MV-4-11 (cell line): ENCODE measurements around the gene ACOD1.
A peak's percentile ranks its signal among the peaks of the same experiment; 100 is the strongest.
"Not testable (repeated sequence)": the region's sequence is repeated elsewhere in the genome, so short reads cannot be mapped to it uniquely, and the experiment has no call there.

Experiments
- DNase-seq: peaks from one replicate; lab custom pipeline; 2025; lab: John Stamatoyannopoulos, UW

ACOD1 gene

DNA sequence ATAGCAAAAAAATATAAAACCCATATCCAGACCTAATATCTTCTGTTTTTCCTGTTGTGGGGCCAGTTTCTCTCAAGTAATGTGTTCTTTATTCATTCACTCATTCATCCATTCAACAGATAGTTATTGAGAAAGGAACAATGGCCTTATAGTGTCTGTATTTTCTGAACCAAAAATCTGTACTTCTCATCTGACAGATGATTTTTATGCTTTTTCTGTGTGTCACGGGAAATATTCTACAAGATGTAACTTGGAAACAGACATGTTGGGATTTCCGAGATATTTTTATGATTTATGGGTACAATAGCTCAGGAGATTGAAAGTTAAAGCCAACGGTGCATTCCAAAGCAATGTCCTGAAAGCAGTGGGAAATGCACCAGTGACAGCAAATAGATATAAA, 5.7 kb downstream of the ACOD1 start:
- DNase-seq: no peak

DNA sequence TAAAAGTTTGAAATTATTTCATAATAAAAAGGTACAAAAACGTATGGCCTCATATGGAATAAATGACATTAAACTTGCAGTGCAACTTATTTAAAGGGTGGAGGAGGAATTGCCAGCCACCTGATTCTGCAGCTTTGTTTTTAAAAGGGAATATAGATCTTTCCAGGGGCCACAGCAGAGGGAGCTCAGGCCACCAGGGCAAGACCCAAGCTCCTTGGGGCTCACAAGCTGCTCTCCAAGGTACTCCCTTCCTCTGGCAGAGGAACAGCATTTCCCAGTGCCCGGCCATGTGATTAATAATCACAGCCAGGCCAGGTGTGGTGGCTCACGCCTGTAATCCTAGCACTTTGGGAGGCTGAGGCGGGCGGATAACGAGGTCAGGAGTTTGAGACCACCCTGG, 6.2 kb downstream of the ACOD1 start:
- no peak for DNase-seq

DNA sequence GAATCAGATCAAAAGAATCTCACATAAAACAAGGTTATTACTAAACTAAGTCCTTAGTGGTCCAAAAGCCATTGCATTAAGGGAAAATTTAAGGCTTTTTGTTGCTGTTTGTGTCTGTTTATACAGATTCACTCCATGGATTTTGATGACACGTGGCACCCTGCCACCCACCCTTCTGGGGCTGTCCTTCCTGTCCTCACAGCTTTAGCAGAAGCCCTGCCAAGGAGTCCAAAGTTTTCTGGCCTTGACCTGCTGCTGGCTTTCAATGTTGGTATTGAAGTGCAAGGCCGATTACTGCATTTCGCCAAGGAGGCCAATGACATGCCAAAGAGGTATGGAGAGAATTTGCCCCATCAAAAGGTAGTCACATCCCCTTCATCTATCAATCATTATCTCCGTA, 6.9 kb downstream of the ACOD1 start:
- DNase-seq: no peak

DNA sequence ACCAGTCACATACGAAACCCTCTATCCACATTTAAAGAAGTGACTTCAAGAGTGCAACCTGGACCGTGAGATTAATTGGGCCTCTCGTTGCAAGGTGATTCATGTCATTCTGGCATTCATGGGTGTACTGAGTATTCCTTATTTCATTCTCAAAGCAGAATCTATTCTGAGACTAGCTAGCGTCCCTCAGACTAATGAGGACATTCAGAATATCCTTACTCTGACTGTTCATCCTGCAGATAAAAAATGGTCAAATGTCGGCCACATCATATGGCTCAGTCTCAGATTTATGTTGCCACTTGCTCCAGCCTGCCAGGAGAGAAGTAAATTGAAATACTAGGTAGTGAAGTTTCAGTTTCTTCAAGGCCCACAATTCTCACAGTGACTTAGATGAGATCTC, 7.3 kb downstream of the ACOD1 start:
- DNase-seq: no peak

DNA sequence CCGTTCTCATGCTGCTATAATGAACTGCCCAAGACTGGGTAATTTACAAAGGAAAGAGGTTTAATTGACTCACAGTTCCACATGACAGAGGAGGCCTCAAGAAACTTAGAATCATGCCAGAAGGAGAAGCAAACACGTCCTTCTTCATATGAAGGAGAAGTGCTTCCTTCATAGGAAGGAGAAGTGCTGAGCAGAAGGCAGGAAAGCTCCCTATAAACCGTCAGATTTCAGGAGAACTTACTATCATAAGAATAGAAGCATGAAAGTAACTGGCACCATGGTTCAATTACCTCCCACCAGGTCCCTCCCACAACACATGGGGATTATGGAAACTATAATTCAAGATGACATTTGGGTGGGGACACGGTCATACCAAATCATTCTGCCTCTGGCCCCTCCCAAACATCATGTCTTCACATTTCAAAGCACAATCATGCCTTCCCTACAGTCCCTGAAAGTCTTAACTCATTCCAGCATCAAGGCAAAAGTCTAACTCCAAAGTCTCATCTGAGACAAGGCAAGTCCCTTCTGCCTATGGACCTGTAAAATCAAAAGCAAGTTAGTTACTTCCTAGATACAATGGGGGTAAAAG, 10.6 kb downstream of the ACOD1 start:
- DNase-seq: no peak

DNA sequence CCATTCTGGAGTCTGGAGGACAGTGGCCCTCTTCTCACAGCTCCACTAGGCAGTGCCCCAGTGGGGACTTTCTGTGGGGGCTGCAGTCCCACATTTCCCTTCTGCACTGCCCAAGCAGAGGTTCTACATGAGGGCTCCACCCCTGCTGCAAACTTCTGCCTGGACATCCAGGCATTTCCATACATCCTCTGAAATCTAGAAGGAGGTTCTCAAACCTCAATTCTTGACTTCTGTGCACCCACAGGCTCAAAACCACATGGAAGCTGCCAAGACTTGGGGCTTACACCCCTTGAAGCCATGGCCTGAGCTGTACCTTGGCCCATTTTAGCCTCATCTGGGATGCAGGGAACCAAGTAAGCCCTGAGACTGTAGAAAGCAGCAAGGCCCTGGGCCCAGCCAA, 11.4 kb downstream of the ACOD1 start:
- DNase-seq: not testable (repeated sequence)

DNA sequence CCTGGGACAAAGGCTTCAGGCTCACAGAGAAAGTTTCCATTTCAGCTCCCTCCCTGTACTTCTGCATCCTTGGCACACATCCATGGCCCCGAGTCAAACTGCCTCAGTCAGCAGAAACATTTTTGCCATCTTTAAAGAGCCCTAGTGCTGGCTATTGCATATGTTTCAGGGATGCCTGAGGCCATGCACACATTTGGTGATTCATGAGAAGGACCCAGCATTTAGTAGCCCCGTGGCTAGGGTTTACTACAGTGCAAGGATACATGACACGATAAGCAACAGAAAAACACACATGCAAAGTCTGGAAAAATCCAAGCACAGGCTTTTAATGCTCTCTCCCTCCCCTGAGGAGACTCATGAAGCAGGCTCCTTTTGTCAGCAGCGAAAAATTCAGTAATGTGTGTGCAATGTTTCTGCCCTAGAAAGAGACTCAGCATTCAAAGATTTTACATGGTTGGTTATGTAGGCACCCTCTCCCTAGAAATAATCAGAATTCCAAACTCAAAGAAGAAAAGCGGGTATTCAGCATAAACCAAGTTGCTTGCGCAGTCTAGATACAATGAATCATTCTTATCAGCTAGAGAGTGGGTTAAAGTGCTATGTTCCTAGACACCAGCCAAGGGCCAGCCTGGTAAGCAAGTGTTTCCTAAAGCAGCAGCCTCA, 17.6 kb downstream of the ACOD1 start:
- no peak for DNase-seq

DNA sequence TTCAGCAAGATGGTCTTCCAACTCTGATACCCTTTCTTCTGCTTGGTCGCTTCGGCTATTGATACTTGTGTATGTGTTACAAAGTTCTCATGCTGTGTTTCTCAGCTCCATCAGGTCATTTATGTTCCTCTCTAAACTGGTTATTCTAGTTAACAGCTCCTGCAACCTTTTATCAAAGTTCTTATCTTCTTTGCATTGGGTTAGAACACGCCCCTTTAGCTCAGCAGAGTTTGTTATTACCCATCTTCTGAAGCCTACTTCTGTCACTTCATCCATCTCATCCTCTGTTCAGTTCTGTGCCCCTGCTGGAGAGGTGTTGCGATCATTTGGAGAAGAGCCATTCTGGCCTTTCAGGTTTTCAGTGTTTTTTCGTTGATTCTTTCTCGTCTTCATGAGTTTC, 18.7 kb downstream of the ACOD1 start:
- no peak for DNase-seq

DNA sequence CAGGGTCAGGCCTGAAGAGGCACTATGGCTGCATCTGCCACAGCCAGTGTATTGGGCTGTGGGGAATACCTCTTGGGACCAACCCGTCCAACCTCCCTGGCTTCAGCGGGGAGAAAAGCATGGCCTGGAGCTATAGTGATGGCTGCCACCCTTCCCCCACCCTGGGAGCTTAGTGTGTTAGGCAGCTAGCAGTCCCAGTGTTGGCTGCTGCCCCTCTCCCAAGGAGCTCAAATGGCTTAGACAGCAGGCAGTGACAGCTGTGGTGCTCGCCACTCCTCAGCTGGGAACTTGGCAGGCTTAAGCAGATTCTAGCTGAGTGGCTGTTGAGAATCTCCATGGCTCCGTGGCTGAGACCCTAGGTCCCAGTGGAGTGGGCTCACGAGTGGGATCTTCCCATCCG, 19.7 kb downstream of the ACOD1 start:
- DNase-seq: no peak

DNA sequence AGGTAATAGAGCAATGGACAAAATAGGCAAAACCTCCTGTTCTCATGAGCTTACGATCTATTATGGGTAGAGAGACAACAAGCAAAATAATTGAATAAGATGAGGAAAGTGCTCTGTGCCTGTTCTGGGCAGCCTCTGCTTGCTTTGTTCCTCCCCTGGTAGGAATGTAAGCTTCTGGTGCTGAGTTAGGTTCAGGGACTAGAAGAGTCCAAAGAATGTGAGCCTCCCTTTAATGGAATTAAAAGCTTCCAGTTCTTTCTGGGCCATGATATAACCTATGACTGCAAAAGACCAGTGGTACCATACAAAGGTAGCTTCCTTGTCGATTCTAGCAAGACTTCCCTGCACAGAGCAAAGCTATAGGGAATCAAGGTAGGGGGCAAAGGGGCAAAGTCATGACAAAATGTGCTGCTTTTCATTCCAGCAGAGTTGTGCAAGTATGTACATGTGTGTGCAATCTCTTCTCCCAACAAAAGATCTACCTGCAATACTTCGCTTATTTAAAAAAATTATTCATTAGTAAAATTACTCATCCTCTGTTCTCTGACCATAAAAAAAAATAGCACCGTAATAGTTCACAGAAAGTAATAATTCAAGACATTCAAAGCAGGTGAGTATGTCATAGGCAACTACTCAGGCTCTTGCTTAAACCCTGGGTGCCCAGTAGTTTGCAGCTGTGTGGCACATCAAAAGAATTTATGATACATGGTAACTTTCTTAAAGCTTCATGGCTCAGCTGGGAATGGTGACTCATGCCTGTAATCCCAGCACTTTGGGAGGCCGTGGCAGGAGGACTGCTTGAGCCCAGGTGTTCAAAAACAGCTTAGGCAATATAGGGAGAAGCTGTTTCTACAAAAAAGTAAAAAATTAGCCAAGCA, 21.4 kb downstream of the ACOD1 start:
- peak; percentile 10 for DNase-seq

DNA sequence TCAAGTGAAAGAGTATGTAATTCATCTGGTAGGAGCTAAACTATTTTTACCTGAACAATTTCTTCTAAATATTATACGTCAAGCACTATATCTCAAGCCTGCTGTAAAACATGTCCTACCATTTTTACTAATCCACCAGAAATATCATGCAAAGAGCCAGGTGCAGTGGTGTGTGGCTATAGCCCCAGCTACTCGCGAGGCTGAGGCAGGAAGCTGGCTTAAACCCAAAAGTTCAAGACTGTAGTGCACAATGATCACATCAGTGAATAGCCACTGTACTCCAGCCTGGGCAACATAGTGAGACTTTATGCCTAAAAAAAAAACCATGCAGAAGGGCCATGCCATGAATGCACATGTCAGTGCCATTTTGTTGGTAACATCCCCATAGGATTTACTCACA, 22.9 kb downstream of the ACOD1 start:
- no peak for DNase-seq

DNA sequence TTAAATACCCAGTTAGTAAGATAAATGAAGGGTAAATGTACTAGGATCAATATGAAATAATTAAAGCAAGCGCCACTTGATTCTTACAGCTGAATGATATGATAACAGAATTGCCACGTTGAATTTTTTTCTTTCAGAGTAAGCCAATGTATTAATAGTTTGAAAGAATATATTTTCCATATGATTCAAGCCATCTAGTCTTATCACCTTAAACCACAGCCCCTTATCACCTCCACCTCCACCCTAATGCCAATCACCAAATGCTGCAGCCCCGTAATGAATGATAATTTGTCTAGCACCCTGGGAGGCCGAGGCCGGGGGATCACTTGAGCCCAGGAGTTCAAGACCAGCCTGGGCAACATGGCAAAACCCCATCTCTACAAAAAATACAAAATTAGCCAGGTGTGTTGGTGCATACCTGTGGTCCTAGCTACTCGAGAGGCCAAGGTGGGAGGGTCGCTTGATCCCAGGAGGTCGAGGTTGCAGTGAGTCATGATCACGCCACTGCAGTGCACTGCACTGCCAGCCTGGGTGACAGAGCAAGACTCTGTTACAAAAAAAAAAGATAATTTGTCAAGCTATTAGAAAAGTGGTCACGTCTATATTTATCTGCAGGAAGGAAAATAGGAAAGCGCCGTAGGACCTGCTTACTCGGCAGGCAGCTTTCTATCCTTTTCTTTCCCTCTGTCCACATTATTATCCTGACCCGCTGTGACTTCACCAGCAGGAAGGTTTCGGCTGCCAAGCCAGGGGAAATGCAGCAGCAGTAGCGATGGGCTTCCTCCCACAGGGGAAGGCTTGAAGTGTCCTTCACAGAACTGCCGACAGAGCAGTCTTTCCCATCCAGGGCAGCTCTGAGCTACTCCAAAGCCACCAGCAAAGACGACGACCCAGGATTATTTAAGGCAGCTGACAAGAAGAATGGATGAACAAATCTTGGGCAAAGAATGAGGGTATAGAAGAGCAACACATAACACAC, 23.8 kb downstream of the ACOD1 start:
- no peak for DNase-seq

DNA sequence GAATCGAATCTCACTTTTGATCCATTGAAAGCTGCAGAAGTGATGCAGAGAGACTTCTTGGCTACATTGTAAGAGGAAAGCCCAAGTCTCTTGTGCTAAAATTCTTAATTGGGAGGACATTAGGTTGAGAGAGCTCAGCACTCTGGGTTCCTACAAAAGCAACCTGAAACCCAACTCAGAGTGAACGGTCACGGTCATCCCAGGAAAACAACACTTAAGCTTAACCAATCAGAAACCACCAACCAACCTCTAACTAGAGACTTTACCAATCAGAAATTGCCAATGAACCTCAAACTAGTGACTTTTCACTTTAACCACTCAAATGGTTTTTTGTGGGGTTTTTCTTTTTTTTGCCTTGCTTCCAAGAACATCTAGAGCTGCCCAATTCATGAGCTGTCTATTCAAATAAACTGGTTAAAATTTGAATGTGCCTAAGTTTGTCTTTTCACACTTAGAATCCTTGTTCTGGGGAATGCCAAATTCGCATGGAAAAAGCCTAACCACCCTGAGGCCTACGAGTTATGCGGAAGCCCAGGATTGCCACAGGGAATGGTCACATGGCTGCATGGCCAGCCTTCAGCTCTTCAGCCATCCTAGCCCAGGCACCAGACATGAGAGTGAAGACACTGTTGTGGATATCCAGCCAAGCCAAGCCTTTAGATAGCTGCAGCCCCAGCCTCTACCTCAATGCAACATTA, 25.8 kb downstream of the ACOD1 start:
- DNase-seq: no peak

DNA sequence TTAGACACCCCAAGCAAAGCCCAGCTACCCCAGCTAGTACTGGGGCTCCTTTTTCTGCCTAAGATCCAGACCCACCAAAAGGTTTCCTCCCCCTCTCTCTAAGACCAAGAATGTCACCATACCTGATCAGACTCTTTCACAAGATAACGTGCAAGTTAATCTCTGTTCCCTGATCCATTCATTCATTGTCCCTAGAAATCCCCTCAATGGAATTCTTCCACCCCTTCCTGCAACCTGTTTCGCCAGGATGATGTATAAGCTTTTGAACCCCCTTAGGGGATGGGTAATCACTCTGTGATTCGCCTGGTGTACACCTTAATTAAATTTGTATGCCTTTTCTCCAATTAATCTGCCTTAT, 26.3 kb downstream of the ACOD1 start:
- no peak for DNase-seq

DNA sequence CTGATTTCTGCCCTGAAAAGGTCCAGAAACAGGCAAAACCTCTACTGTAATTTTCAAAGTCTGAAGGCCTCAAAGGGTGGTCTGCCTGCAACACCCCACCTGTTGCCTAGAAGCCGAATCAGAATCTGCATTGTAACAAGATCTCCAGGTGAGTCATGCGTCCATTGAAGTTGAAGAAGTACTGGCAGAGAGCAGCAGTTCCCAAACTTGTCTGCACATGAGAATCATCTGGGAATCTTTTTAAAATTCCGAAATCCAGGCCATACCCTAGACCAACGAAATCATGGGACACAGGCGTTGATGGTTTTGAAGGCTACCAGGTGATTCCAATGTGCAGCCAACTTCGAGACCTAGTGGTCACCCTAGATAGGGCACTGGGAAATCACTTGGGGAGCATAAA, 27.6 kb downstream of the ACOD1 start:
- DNase-seq: no peak

DNA sequence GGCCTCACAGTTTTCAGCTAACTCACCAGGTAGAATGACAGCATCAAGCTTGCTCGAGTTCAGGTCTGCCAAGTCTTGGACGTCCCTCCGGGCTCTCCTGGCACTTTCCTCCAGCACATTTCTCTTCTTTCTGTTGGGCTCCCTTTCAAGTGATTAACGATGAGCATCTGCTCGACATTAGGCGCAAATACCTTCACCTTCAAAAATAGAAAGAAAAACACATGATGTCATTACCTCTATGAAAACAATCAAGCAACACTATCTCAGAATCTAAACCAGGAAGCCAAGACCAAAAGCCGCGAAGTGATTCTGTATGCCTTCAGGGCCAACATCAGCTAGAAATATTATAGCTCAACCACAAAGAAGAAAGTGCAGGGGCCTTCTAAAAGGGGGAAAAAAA, 28.2 kb downstream of the ACOD1 start:
- DNase-seq: no peak

DNA sequence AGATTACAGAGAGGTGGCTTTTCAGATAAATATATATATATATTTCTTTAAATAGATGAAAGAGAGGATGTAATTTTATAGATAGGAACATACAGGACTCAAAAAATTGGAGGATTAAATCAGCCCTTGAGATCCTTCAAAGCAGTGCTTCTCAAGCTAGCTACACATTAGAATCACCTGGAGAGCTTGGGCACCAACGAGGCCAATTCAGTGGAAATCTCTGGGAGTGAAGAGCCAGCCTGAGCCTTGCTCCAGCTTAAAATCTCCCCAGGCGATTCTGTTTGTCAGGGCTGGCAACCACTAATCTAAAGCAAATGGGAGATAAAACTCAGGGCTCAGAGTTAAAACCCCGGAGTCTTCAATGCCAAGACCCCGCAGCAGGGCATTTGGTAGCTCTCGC, 28.6 kb downstream of the ACOD1 start:
- DNase-seq: no peak

DNA sequence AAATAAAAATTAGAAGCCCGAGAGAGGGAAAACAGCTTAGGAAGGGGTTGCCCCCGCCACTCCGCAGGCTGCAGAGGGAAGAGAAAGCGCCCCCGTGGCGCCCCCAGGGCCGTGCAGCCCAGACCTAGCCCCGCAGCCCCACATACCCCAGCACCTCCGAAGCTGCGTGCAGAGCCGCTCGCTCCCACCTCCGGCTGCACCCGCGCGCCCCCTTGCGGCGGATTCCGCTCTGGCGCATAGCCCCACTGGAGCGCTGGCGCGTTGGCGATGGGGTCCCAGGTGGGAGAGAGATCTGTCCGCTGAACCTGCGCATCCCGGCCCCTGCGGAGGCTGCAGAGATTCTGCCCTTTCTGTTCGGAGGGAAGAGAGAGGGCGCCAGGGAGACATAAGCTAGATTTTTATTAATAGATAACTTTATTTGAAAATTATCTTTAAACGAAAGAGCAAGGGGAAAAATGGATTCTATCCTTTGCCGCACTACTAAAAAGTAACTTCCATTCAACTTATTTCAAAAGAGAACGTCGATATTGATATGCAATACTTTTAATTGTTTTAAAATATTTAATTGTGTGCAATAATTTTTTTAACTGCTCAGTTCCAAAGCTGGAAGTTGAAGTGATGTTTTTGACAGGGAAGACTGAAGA, 31.9 kb downstream of the ACOD1 start:
- peak; percentile 28 for DNase-seq

DNA sequence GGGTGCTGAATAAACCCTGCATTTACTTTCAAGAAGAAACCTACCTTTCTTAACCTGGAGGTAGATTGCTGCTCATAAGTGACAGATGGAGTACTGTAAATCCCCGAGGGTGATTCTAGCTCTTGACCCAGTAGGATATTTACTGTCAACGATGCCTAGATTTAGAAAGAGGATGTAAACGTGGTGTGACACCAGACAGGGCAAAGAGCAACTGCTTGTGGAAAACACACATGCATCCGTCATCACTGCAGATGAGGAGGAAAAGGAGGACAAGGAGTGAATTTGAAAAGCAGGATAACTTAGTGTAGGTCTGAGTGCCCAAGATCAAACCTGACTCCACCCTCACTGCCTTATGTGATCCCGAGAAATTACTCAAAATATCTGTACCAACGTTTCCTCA, 33.8 kb downstream of the ACOD1 start:
- DNase-seq: peak; percentile 27

DNA sequence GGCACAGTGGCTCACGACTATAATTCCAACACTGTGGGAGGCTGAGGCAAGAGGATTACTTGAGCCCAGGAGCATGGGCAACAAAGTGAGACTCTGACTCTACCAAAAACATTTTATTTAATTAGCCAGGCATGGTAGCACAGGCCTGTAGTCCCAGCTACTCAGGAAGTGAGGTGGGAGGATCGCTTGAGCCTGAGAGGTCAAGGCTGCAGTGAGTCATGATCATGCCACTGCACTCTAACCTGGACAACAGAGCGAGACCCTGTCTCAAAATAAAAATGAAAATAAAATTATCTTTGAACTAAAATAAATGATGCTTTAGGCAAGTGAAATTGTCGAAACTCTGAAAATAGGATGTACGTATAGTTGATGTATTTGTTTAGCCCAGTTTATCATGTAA, 35.4 kb downstream of the ACOD1 start:
- no peak for DNase-seq

DNA sequence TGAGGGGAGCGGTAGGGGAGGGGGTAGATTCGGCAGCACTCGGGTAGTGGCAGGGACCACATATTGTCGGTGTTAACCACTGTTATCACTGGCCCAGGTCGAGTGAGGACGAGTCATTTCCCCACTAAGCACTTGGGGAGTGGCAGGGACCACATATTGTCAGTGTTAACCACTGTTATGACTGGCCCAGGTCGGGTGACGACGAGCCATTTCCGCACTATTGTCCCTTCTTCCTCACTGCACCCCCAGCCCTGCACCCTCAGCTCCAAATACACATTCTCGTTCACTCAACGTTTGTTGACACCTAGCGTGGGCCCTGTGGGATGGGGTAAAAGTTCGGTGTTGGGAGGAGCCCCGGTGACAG, 43.1 kb downstream of the ACOD1 start:
- no peak for DNase-seq
